Measurements from ENCODE around the gene SIL1.

SIL1 gene

GRCh38 chr5:139094154-139095131 lies 103.7 kb downstream of the SIL1 start:
- POLR2A ChIA-PET (ENCODE audit: low non-redundant PET): no interaction called here
- CTCF ChIA-PET: no interaction called here
- H3K27ac ChIP-seq: no peak overlapping the region
- no peak for TF ChIP-seq CTCF (conservative IDR thresholded peaks at IDR 0.05; ENCODE audit: low read depth)
- DNase-seq (ENCODE audit: low spot score): no peak

DNA sequence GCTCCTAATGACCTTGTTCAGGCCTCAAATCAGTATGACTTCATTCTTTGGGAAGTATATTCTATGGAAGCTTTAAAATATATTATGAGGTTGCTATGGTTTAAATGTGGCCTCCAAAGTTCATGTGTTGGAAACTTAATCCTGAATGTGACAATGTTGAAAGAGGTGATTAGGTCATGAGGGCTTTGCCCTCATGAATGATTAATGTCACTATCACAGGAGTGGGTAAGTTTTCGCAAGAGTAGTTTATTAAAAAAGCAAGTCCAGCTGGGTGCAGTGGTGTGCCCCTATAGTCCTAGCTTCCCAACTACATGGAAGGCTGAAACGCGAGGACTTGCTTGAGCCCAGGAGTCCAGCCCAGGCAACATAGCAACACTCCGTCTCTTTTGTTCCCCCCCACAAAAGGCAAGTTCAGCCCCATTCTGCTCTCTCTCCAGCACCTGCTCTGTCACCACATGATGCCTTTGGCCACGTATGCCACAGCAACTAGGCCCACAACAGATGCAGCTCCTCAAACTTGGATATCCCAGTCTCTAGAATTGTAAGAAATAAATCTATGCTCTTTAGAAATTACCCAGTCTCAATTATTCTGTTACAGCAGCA lies 105.3 kb downstream of the SIL1 start:
- no peak overlapping the region for H3K27ac ChIP-seq
- CTCF ChIA-PET: interaction anchor here (0.6 kb wide), 1 partner anchor 134 kb away, joined by 3 read pairs; no protein-coding TSS in a partner anchor
- TF ChIP-seq CTCF (conservative IDR thresholded peaks at IDR 0.05; ENCODE audit: low read depth): no peak
- no peak for DNase-seq (ENCODE audit: low spot score)
- POLR2A ChIA-PET (ENCODE audit: low non-redundant PET): no interaction called here

DNA sequence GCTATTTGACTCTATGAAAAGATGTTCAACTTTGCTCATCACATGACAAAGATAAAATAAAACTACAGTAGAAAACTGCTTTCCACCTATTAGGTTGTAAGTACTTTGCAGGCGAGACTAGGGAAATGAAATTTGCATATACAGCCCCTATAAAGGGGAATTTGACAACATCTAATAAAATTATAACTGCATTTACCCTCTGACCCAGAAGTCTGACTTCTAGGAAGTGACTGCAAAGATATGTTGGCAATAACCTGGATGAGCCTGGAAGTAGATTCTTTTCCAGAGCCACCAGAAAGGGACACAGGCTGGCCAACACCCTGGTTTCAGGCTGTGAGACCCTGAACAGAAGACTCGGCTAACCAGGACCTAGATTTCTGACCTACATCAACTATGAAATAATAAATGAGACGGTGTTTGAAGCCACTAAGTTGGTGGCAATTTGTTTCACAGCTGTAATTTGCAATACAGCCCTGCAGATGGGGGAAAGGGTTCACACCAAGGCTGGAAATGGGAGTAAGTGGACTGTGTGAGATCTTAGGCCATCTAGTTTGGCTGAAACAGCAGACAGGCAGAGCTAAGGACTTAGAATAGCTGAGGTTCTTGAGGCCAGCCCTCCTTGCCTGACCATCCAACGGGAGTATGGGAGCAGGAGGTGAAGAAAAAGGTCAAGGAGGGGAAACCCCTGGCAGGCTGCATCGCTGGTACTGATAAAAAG lies 106.6 kb downstream of the SIL1 start:
- no peak for TF ChIP-seq CTCF (conservative IDR thresholded peaks at IDR 0.05; ENCODE audit: low read depth)
- no peak overlapping the region for H3K27ac ChIP-seq
- ChIA-PET CTCF (interaction anchor here (0.6 kb wide), 2 partner anchors 30 to 171 kb away, joined by 3 to 5 read pairs; no protein-coding TSS in a partner anchor), POLR2A (ENCODE audit: low non-redundant PET) (no interaction called here)
- no peak for DNase-seq (ENCODE audit: low spot score)

DNA sequence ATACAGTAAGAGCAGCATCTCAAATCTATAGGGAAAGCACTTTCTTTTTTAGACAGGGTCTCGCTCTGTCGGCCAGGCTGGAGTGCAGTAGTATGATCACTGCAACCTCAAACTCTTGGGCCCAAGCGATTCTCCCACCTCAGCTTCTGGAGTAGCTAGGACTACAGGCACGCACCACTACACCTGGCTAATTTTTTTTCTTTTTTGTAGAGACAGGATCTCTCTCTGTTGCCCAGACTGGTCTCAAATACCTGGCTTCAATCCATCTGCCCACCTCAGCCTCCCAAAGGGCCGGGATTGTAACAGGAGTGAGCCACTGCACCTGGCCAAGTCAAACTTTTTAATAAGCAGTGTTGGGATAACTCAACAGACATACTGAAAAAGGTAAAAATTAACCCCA lies 107.6 kb downstream of the SIL1 start:
- no peak for DNase-seq (ENCODE audit: low spot score)
- no peak overlapping the region for H3K27ac ChIP-seq
- POLR2A ChIA-PET (ENCODE audit: low non-redundant PET): no interaction called here
- TF ChIP-seq CTCF (conservative IDR thresholded peaks at IDR 0.05; ENCODE audit: low read depth): no peak
- CTCF ChIA-PET: no interaction called here

DNA sequence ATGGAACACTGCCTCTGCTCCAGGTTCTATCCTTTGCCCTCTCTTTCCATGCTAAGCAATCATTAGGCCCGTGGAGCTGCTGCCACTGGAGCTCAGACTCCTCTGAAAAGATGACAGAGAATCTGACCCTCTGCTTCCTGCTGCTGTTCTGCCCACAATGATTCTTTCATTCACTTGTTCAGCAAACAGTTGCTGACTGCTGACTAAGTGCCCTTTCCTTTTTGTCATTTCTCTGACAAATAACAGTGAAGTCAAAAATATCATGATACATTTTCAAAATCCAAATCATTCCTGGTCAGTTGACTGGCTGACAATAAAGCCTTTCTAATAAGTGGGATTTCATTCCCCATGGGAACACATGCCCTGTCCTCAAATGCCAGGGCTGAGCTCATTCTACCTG lies 110.1 kb downstream of the SIL1 start:
- CTCF ChIA-PET: interaction anchor here (1.1 kb wide), 1 partner anchor 44 kb away, joined by 3 read pairs; no protein-coding TSS in a partner anchor
- no peak for TF ChIP-seq CTCF (conservative IDR thresholded peaks at IDR 0.05; ENCODE audit: low read depth)

DNA sequence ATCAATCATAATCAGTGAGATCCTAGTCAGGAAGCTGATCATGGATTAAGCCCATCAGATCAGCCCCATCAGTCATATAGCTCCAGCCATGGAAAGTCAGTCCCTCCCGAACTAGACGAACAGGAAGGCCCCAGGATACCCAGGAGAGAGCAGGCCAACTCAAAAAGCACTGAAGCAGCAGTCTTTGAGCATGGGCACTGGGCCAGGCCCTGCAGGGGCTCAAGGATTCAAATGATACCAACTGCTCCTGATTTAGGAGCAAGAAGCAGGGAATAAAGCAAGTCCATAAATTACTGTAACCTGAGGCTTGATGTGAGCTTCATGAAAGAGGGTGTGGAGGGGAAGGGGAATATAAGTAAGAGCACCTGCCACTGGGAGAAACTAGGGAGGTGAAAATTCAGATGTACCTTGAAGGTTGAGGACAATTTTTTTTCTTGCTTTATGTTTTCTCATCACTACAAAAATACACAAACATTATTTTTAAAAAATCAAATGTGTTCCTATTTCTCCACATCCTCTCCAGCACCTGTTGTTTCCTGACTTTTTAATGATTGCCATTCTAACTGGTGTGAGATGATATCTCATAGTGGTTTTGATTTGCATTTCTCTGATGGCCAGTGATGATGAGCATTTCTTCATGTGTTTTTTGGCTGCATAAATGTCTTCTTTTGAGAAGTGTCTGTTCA lies 115.2 kb downstream of the SIL1 start:
- POLR2A ChIA-PET (ENCODE audit: low non-redundant PET): no interaction called here

More for the DNA sequence above, 110.1 kb downstream of the SIL1 start:
- POLR2A ChIA-PET (ENCODE audit: low non-redundant PET): no interaction called here
- H3K27ac ChIP-seq: no peak overlapping the region
- DNase-seq (ENCODE audit: low spot score): no peak

More for the DNA sequence above, 115.2 kb downstream of the SIL1 start:
- TF ChIP-seq CTCF (conservative IDR thresholded peaks at IDR 0.05; ENCODE audit: low read depth): no peak
- DNase-seq (ENCODE audit: low spot score): no peak
- CTCF ChIA-PET: interaction anchor here (0.6 kb wide), 1 partner anchor 43 kb away, joined by 4 read pairs; no protein-coding TSS in a partner anchor
- no peak overlapping the region for H3K27ac ChIP-seq

Measured in RWPE1 (cell line).